ENCODE results near the gene ADCY2.

ADCY2 gene

GRCh38 chr5:7517006-7517405 lies 121.1 kb downstream of the ADCY2 start:
- no peak for DNase-seq

DNA sequence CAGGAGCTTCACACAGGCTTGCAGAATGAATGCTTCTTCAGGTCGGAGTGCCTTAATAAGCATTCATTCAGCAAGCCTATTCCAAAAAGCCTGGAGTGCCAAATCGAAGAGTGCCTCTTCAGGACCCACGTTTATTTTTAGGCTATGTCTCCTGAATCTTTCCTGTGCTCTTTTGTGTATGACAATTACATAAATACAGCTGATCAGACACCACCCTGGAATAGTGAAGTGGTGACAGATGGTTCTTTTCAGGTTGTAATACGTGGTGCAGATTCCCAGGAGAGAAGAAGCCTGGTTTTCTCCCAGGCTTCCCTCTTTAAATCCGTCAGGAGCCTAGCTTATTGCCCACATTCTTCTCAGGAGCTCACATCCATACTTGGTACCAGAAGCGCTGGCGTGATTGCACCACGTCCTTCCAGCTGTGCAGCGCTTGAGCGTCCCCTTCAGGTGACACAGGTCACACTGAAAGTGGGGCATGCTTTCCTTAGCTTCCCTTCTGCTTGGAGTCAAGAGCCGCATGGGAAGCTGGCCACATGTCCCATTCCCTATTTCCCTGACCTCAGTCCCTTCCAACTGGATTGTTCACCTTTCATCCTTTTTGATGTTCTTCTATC lies 123.1 kb downstream of the ADCY2 start:
- DNase-seq, result no peak

- DNase-seq, result no peak
Observed at GRCh38 chr5:7519564-7519963, 123.6 kb downstream of the ADCY2 start.

- no peak for DNase-seq
Observed at GRCh38 chr5:7529880-7530279, 133.9 kb downstream of the ADCY2 start.

GRCh38 chr5:7533941-7534340 lies 138.0 kb downstream of the ADCY2 start:
- no peak for DNase-seq

GRCh38 chr5:7534505-7534904 lies 138.6 kb downstream of the ADCY2 start:
- DNase-seq, result no peak

- DNase-seq, result no peak
Observed at GRCh38 chr5:7537573-7537972, 141.6 kb downstream of the ADCY2 start.

GRCh38 chr5:7539571-7539970 lies 143.6 kb downstream of the ADCY2 start:
- no peak for DNase-seq

GRCh38 chr5:7540736-7541485 lies 145.0 kb downstream of the ADCY2 start:
- no peak for DNase-seq

GRCh38 chr5:7541898-7542297 lies 146.0 kb downstream of the ADCY2 start:
- no peak for DNase-seq

DNA sequence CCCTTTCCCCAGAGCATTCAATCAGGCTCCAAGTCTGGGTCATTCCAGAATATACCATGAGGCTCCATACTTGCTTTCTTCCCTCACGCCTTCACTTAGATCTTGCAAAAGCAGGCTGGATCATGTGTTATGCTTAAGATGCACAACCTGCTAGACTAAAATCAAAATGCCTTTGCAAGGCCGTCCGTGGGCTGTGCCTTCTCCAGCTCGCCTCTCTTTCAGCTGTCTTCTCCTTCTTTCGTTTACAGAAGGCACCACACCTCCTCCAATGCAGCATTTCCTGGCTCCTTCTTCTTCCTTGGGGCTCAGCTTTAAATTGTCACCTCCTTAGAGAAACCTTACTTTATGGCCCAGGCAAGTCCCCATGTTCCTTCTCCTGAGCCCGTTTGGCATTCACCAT lies 150.6 kb downstream of the ADCY2 start:
- DNase-seq, result no peak

- no peak for DNase-seq
Observed at GRCh38 chr5:7548596-7548995, 152.7 kb downstream of the ADCY2 start.

GRCh38 chr5:7565559-7565958 lies 169.6 kb downstream of the ADCY2 start:
- DNase-seq, result no peak

DNA sequence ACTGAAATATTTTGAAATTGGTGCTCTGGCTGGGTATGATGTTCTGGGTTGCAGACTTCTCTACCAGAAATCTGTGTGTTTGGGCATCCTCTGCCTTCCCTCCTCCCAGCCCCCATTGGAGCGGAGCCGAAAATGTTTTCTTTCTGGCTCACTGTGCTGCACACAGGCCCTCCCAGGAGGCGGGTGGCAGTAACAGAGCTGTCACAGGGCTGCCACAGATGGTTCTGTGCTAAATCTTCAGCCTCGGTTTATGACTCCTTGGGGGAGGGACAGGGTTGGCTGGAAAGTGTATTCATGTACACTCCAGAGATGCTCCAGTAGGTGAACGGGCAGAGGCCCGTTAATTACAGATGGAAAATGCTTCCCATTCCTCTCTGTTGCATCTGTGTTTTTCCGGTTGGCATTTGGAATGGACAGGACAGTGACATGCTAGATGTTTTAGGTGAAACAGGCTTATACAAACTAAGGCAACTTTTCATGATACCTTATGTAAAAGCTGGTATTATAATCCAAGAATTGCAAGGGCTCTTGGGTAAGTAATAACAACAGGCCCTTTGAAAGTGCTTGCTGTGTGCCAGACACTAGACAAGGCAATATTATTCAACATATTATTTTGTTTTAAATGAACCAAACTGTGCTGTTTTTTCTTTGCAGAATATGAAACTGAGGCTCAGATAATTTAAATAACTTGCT lies 180.2 kb downstream of the ADCY2 start:
- DNase-seq, result no peak

GRCh38 chr5:7577381-7577780 lies 181.4 kb downstream of the ADCY2 start:
- no peak for DNase-seq

- no peak for DNase-seq
Observed at GRCh38 chr5:7578071-7578470, 182.1 kb downstream of the ADCY2 start.

- no peak for DNase-seq
Observed at GRCh38 chr5:7584749-7585148, 188.8 kb downstream of the ADCY2 start.

- DNase-seq, result no peak
Observed at GRCh38 chr5:7585807-7586206, 189.9 kb downstream of the ADCY2 start.

- no peak for DNase-seq
Observed at GRCh38 chr5:7586480-7586879, 190.5 kb downstream of the ADCY2 start.

DNA sequence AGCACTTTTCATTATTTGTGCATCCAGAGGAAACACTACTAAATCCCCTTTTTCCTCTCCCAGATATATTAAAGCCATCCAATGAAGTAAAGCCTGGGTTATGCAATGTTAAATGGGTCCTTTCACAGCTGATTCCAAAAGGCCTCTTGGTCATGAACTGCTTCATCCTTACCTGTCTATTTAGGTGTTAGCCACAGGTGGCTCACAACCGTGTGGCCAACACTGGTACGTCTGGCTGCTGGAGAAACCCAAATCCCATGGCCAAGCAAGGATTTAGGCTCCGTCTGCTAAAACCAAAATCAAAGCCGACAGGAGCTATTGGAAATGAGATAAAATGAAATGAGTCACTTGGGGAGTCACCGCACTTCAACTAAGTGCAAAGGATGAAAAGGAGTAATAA lies 193.9 kb downstream of the ADCY2 start:
- DNase-seq, result no peak

DNA sequence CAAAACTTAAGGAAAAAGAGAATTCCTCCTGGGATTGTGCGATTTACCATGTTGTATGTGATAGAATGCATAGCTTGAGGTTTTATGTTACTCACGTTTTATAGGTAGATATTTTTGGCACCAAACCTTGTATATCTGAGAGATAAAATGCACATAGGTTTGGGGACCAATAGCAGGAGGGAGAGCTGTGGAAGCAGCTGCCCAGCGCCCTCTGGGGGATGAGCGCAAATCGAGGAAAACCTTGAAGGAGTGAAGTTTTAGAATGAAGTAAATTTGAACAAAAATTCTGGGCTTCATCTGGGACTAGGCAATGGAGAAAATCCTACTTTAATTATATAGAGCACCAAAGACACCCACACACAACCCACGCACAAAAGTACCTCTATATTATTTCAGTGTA lies 197.0 kb downstream of the ADCY2 start:
- DNase-seq, result no peak

GRCh38 chr5:7597059-7597642 lies 201.2 kb downstream of the ADCY2 start:
- no peak for DNase-seq

- DNase-seq, result no peak
Observed at GRCh38 chr5:7606840-7607465, 211.0 kb downstream of the ADCY2 start.

All from NCI-H1417 treated with DMSO at 0.1 percent for 48 hours (cell line).